Measurements from ENCODE around the gene ATP2C2. TPM values are rescaled to one million over a fixed set of nuclear protein-coding genes. Genes with fewer than 3 reads are reported as not detected.

Gene ATP2C2
- total and polyA plus RNA-seq, 3 donors from 2014 or later: 1.1 to 5.8 (median 3.0) TPM

- Histone ChIP-seq H3K9me3 (no peaks in the 10 kb centered on the region), H3K4me3 (no peak overlapping the region), H3K36me3 (ENCODE audit: low read depth, missing control alignments) (no peaks in the 10 kb centered on the region), H3K4me1 (no peaks in the 10 kb centered on the region), H3K27ac (no peak overlapping the region), H3K27me3 (no peaks in the 10 kb centered on the region)
- WGBS, 2 donors: 63% methylated on average over 13 to 14 of the region's 14 CpGs
- TF ChIP-seq CTCF (IDR thresholded peaks at IDR 0.05): no peak
- DNase-seq: no peak
- intact Hi-C loops (cut with DNase I; ENCODE audit: low total_unique reads): loop anchor here (10.0 kb wide), 1 partner anchor 211 kb away; no protein-coding TSS in a partner anchor
These were observed 117.8 kb downstream of the ATP2C2 start for GRCh38 chr16:84486126-84486525.

- WGBS, 2 donors: 93 to 96% methylated on average over 15 to 17 of the region's 17 CpGs
- Histone ChIP-seq H3K4me3 (no peak overlapping the region), H3K27me3 (no peaks in the 10 kb centered on the region), H3K9me3 (no peaks in the 10 kb centered on the region), H3K36me3 (ENCODE audit: low read depth, missing control alignments) (no peaks in the 10 kb centered on the region), H3K4me1 (no peaks in the 10 kb centered on the region), H3K27ac (no peak overlapping the region)
- intact Hi-C loops (cut with DNase I; ENCODE audit: low total_unique reads): loop anchor here (10.0 kb wide), 1 partner anchor 212 kb away; no protein-coding TSS in a partner anchor
- TF ChIP-seq POLR2A (IDR thresholded peaks at IDR 0.05): no peak
- no peak for TF ChIP-seq CTCF (IDR thresholded peaks at IDR 0.05)
- no peak for DNase-seq
These were observed 118.4 kb downstream of the ATP2C2 start for GRCh38 chr16:84486551-84487235.

GRCh38 chr16:84487358-84487757, 119.0 kb downstream of the ATP2C2 start:
- no peaks in the 10 kb centered on the region for H3K27me3 ChIP-seq
- intact Hi-C loops (cut with DNase I; ENCODE audit: low total_unique reads): loop anchor here (10.0 kb wide), 1 partner anchor 213 kb away; no protein-coding TSS in a partner anchor
- TF ChIP-seq CTCF (IDR thresholded peaks at IDR 0.05) (no peak), POLR2A (IDR thresholded peaks at IDR 0.05) (no peak)
- no peak overlapping the region for H3K4me3 ChIP-seq
- 59 to 69% methylated on average over 8 of the region's 8 CpGs for WGBS, 2 donors
- H3K36me3 ChIP-seq (ENCODE audit: low read depth, missing control alignments): no peaks in the 10 kb centered on the region
- H3K27ac ChIP-seq: no peak overlapping the region
- DNase-seq: no peak
- H3K4me1 ChIP-seq: no peaks in the 10 kb centered on the region
- H3K9me3 ChIP-seq: no peaks in the 10 kb centered on the region

DNA sequence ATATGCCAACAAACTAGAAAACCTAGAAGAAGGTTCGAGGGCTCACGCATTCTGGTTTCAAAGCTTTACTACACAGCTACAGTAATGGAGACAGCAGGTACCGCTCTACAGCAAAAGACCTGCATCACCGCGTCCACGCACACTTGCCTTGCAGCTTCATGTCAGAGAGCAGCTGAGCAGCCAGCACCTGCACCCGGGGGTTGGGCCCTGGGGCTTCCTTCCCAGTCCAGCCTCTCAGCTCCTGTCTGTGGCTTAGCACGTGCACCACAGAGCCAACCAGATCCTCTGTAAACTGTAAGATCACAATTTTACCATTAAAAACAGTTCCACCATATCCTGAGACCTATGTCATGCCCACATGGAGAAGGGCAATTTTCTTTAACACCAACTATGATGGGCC, 120.8 kb downstream of the ATP2C2 start:
- Histone ChIP-seq H3K9me3 (no peaks in the 10 kb centered on the region), H3K36me3 (ENCODE audit: low read depth, missing control alignments) (no peaks in the 10 kb centered on the region), H3K27ac (no peak overlapping the region), H3K27me3 (no peaks in the 10 kb centered on the region), H3K4me3 (no peak overlapping the region), H3K4me1 (no peaks in the 10 kb centered on the region)
- DNase-seq: no peak
- 84 to 96% methylated on average over 8 of the region's 8 CpGs for WGBS, 2 donors
- intact Hi-C loops (cut with DNase I; ENCODE audit: low total_unique reads): loop anchor here (10.0 kb wide), 1 partner anchor 214 kb away; no protein-coding TSS in a partner anchor
- TF ChIP-seq POLR2A (IDR thresholded peaks at IDR 0.05) (no peak), CTCF (IDR thresholded peaks at IDR 0.05) (no peak)

- Histone ChIP-seq H3K27me3 (no peaks in the 10 kb centered on the region), H3K27ac (no peak overlapping the region), H3K4me1 (no peaks in the 10 kb centered on the region), H3K4me3 (no peak overlapping the region), H3K36me3 (ENCODE audit: low read depth, missing control alignments) (no peaks in the 10 kb centered on the region), H3K9me3 (no peaks in the 10 kb centered on the region)
- no peak for DNase-seq
- WGBS, 2 donors: 93 to 96% methylated on average over 11 of the region's 11 CpGs
- intact Hi-C loops (cut with DNase I; ENCODE audit: low total_unique reads): no loop called here
- TF ChIP-seq CTCF (IDR thresholded peaks at IDR 0.05) (no peak), POLR2A (IDR thresholded peaks at IDR 0.05) (no peak)
These were observed 127.2 kb downstream of the ATP2C2 start for GRCh38 chr16:84495506-84495905.
